Measurements from ENCODE around the gene TRANK1. TPM values are rescaled to one million over a fixed set of nuclear protein-coding genes. Genes with fewer than 3 reads are reported as not detected.

Gene TRANK1
- total and polyA plus RNA-seq, 2 experiments from 2014 or later, result 1.8 to 6.7 TPM

DNA sequence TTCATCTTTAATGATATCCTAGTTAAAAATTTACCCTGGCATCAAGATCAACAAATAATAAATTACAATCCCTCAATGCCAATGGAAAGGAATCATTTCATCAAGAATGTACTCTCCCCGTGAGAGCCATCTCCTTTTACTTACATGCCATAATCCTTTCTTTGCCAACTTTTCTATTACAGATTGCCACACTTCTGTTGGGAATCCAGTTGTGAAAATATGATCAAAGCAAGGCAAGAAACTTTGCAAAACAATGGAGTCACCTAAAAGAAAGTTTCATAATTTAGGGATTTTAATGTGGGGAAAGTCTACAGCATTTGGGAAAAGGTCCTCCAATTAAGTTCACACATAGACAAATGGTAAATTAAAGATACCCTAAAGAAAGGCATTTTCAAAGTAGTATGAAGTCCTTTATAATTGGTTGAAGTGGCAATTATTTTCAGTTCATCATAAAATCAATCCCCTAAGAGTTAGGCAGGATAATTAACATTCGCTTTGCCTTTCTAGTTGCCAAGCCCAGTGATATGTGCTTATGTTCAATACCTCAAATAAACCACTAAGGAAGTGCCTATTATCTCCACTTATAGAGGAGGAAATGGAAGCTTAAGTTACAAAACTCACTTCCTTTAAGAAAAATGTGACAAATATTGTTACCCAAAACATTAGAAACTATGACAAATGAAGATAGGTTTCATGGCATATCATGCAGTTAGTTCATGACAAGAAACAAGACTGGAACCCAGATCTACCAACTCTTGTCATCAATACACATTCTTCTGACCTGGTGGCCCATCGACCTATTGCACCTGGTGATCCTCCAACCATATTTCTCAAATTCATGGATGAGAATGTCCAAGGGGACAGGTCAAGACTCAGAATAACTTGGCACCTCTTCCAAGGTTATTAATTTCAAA lies 49.1 kb downstream of the TRANK1 start:
- Histone ChIP-seq H3F3A (replicated peaks; ENCODE audit: low read depth) (no peaks in the 10 kb centered on the region), H3K27ac (ENCODE audit: low read depth) (no peak overlapping the region), H3K4me1 (ENCODE audit: insufficient read depth) (peaks cover 5% of the 10 kb centered on the region), H3K27me3 (ENCODE audit: insufficient read depth) (no peaks in the 10 kb centered on the region), H3K79me2 (replicated peaks; ENCODE audit: insufficient read depth) (no peaks in the 10 kb centered on the region), H3K9me2 (ENCODE audit: insufficient read depth) (no peaks in the 10 kb centered on the region), H4K20me1 (replicated peaks; ENCODE audit: insufficient read depth) (no peaks in the 10 kb centered on the region), H2AFZ (no peak overlapping the region), H3K4me2 (no peak overlapping the region), H3K36me3 (ENCODE audit: insufficient read depth) (no peaks in the 10 kb centered on the region), H3K4me3 (no peak overlapping the region)
- H3K36me3 Mint-ChIP-seq (ENCODE audit: low read depth), result no peaks in the 10 kb centered on the region; the same call in 2 of the 3 replicates
- peaks cover 18% of the 10 kb centered on the region for H3K4me1 Mint-ChIP-seq
- ATAC-seq, result no peak
- peaks cover 2% of the 10 kb centered on the region; the same call in 2 of the 3 replicates for H3K9me3 Mint-ChIP-seq
- H3K27ac Mint-ChIP-seq, result no peak overlapping the region
- no peak for DNase-seq (ENCODE audit: low spot score)
- TF ChIP-seq NANOG (IDR thresholded peaks at IDR 0.05; ENCODE audit: borderline replicate concordance) (no peak), POLR2AphosphoS5 (IDR thresholded peaks at IDR 0.05; ENCODE audit: low read depth) (no peak), CREB1 (CRISPR knock-in tag; IDR thresholded peaks at IDR 0.05; ENCODE audit: low read depth) (no peak), JUNB (IDR thresholded peaks at IDR 0.05; ENCODE audit: unreplicated experiment) (no peak), EZH2phosphoT487 (IDR thresholded peaks at IDR 0.05; ENCODE audit: unreplicated experiment) (no peak), ZNF331 (CRISPR knock-in tag; IDR thresholded peaks at IDR 0.05; ENCODE audit: low read depth) (no peak), STAT1 (IDR thresholded peaks at IDR 0.05; ENCODE audit: unreplicated experiment) (no peak), ETS1 (IDR thresholded peaks at IDR 0.05) (no peak), ZNF114 (CRISPR knock-in tag; IDR thresholded peaks at IDR 0.05) (no peak), EZH2 (IDR thresholded peaks at IDR 0.05; ENCODE audit: low read depth, unreplicated experiment) (no peak)
- TF ChIP-seq, protein P1, sequence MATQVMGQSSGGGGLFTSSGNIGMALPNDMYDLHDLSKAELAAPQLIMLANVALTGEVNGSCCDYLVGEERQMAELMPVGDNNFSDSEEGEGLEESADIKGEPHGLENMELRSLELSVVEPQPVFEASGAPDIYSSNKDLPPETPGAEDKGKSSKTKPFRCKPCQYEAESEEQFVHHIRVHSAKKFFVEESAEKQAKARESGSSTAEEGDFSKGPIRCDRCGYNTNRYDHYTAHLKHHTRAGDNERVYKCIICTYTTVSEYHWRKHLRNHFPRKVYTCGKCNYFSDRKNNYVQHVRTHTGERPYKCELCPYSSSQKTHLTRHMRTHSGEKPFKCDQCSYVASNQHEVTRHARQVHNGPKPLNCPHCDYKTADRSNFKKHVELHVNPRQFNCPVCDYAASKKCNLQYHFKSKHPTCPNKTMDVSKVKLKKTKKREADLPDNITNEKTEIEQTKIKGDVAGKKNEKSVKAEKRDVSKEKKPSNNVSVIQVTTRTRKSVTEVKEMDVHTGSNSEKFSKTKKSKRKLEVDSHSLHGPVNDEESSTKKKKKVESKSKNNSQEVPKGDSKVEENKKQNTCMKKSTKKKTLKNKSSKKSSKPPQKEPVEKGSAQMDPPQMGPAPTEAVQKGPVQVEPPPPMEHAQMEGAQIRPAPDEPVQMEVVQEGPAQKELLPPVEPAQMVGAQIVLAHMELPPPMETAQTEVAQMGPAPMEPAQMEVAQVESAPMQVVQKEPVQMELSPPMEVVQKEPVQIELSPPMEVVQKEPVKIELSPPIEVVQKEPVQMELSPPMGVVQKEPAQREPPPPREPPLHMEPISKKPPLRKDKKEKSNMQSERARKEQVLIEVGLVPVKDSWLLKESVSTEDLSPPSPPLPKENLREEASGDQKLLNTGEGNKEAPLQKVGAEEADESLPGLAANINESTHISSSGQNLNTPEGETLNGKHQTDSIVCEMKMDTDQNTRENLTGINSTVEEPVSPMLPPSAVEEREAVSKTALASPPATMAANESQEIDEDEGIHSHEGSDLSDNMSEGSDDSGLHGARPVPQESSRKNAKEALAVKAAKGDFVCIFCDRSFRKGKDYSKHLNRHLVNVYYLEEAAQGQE (IDR thresholded peaks at IDR 0.05; ENCODE audit: unreplicated experiment), result no peak
- TF ChIP-seq, protein P2, sequence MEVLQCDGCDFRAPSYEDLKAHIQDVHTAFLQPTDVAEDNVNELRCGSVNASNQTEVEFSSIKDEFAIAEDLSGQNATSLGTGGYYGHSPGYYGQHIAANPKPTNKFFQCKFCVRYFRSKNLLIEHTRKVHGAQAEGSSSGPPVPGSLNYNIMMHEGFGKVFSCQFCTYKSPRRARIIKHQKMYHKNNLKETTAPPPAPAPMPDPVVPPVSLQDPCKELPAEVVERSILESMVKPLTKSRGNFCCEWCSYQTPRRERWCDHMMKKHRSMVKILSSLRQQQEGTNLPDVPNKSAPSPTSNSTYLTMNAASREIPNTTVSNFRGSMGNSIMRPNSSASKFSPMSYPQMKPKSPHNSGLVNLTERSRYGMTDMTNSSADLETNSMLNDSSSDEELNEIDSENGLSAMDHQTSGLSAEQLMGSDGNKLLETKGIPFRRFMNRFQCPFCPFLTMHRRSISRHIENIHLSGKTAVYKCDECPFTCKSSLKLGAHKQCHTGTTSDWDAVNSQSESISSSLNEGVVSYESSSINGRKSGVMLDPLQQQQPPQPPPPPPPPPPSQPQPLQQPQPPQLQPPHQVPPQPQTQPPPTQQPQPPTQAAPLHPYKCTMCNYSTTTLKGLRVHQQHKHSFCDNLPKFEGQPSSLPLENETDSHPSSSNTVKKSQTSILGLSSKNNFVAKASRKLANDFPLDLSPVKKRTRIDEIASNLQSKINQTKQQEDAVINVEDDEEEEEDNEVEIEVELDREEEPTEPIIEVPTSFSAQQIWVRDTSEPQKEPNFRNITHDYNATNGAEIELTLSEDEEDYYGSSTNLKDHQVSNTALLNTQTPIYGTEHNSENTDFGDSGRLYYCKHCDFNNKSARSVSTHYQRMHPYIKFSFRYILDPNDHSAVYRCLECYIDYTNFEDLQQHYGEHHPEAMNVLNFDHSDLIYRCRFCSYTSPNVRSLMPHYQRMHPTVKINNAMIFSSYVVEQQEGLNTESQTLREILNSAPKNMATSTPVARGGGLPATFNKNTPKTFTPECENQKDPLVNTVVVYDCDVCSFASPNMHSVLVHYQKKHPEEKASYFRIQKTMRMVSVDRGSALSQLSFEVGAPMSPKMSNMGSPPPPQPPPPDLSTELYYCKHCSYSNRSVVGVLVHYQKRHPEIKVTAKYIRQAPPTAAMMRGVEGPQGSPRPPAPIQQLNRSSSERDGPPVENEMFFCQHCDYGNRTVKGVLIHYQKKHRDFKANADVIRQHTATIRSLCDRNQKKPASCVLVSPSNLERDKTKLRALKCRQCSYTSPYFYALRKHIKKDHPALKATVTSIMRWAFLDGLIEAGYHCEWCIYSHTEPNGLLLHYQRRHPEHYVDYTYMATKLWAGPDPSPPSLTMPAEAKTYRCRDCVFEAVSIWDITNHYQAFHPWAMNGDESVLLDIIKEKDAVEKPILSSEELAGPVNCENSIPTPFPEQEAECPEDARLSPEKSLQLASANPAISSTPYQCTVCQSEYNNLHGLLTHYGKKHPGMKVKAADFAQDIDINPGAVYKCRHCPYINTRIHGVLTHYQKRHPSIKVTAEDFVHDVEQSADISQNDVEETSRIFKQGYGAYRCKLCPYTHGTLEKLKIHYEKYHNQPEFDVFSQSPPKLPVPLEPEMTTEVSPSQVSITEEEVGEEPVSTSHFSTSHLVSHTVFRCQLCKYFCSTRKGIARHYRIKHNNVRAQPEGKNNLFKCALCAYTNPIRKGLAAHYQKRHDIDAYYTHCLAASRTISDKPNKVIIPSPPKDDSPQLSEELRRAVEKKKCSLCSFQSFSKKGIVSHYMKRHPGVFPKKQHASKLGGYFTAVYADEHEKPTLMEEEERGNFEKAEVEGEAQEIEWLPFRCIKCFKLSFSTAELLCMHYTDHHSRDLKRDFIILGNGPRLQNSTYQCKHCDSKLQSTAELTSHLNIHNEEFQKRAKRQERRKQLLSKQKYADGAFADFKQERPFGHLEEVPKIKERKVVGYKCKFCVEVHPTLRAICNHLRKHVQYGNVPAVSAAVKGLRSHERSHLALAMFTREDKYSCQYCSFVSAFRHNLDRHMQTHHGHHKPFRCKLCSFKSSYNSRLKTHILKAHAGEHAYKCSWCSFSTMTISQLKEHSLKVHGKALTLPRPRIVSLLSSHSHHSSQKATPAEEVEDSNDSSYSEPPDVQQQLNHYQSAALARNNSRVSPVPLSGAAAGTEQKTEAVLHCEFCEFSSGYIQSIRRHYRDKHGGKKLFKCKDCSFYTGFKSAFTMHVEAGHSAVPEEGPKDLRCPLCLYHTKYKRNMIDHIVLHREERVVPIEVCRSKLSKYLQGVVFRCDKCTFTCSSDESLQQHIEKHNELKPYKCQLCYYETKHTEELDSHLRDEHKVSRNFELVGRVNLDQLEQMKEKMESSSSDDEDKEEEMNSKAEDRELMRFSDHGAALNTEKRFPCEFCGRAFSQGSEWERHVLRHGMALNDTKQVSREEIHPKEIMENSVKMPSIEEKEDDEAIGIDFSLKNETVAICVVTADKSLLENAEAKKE (CRISPR knock-in tag; IDR thresholded peaks at IDR 0.05), result no peak
- TF ChIP-seq, protein P3, sequence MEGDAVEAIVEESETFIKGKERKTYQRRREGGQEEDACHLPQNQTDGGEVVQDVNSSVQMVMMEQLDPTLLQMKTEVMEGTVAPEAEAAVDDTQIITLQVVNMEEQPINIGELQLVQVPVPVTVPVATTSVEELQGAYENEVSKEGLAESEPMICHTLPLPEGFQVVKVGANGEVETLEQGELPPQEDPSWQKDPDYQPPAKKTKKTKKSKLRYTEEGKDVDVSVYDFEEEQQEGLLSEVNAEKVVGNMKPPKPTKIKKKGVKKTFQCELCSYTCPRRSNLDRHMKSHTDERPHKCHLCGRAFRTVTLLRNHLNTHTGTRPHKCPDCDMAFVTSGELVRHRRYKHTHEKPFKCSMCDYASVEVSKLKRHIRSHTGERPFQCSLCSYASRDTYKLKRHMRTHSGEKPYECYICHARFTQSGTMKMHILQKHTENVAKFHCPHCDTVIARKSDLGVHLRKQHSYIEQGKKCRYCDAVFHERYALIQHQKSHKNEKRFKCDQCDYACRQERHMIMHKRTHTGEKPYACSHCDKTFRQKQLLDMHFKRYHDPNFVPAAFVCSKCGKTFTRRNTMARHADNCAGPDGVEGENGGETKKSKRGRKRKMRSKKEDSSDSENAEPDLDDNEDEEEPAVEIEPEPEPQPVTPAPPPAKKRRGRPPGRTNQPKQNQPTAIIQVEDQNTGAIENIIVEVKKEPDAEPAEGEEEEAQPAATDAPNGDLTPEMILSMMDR (conservative IDR thresholded peaks at IDR 0.05; ENCODE audit: low read depth in 2 of 2), result no peak
- no peaks in the 10 kb centered on the region for H3K27me3 Mint-ChIP-seq (ENCODE audit: insufficient read depth, low read depth, poor library complexity)
- H3K4me3 Mint-ChIP-seq, result no peak overlapping the region
